Sigmoid colon (tissue), 4 donors: ENCODE measurements around the gene DOCK1.

Source experiments
- EP300 ChIP-seq, 4 donors: sonication (generic); formaldehyde crosslinking; IDR thresholded peaks; one replicate each; pipeline ENCODE4 v1.6.1; 2017; ENCODE audit warnings: antibody characterized with exemption in 4 of 4
- POLR2A ChIP-seq, 2 donors: fragments of 450-650 bp; IDR thresholded peaks; one replicate each; pipeline ENCODE4 v1.6.1; 2016; ENCODE audit warnings: antibody characterized with exemption in 2 of 2, mild to moderate bottlenecking in 2 of 2, moderate library complexity in 2 of 2
- POLR2AphosphoS5 ChIP-seq, 4 donors: sonication (generic); formaldehyde crosslinking; IDR thresholded peaks; one replicate each; pipeline ENCODE4 v1.6.1; 2017; ENCODE audit warnings: antibody characterized with exemption in 4 of 4
- TF ChIP-seq, protein P1 (sequence below), 4 experiments: fragments of 450-650 bp in 3 of 4; fragments of 200-600 bp in 1 of 4; IDR thresholded peaks; one replicate each; pipeline ENCODE4 v1.5.1; 2016 to 2019; ENCODE audit warnings: antibody characterized with exemption in 4 of 4, mild to moderate bottlenecking in 3 of 4, moderate library complexity in 2 of 4

GRCh38 chr10:127331696-127332095 lies 426.5 kb downstream of the DOCK1 start:
- TF ChIP-seq, protein P1, sequence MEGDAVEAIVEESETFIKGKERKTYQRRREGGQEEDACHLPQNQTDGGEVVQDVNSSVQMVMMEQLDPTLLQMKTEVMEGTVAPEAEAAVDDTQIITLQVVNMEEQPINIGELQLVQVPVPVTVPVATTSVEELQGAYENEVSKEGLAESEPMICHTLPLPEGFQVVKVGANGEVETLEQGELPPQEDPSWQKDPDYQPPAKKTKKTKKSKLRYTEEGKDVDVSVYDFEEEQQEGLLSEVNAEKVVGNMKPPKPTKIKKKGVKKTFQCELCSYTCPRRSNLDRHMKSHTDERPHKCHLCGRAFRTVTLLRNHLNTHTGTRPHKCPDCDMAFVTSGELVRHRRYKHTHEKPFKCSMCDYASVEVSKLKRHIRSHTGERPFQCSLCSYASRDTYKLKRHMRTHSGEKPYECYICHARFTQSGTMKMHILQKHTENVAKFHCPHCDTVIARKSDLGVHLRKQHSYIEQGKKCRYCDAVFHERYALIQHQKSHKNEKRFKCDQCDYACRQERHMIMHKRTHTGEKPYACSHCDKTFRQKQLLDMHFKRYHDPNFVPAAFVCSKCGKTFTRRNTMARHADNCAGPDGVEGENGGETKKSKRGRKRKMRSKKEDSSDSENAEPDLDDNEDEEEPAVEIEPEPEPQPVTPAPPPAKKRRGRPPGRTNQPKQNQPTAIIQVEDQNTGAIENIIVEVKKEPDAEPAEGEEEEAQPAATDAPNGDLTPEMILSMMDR (IDR thresholded peaks at IDR 0.05): no peak
- no peak for TF ChIP-seq POLR2A (IDR thresholded peaks at IDR 0.05)
- TF ChIP-seq POLR2AphosphoS5 (IDR thresholded peaks at IDR 0.05): no peak
- TF ChIP-seq EP300 (IDR thresholded peaks at IDR 0.05): no peak
